Esophagus squamous epithelium (tissue), 4 donors: Measurements from ENCODE around the gene PRMT7.

Source experiments
- CTCF ChIP-seq, 6 experiments: fragments of 450-650 bp in 4 of 6; fragments of 200-600 bp in 2 of 6; sonication (generic) in 2 of 6; IDR thresholded peaks; one replicate each; pipeline ENCODE4 v1.5.1; 2016 to 2019; ENCODE audit warnings: antibody characterized with exemption in 6 of 6, mild to moderate bottlenecking in 4 of 6, moderate library complexity in 4 of 6
- POLR2A ChIP-seq, 4 donors: fragments of 450-650 bp; IDR thresholded peaks; one replicate each; pipeline ENCODE4 v1.6.1; 2017; ENCODE audit warnings: antibody characterized with exemption in 4 of 4, mild to moderate bottlenecking in 4 of 4, moderate library complexity in 3 of 4

GRCh38 chr16:68319185-68319908, 8.5 kb downstream of the PRMT7 start:
- TF ChIP-seq CTCF (IDR thresholded peaks at IDR 0.05) (no peak), POLR2A (IDR thresholded peaks at IDR 0.05) (no peak)
